ENCODE measurements around the gene RANBP10. TPM values are rescaled to one million over a fixed set of nuclear protein-coding genes. Genes with fewer than 3 reads are reported as not detected.

RANBP10 gene
- total and polyA plus RNA-seq, 2 of the 13 experiments (the other 11 are each of a cell fraction or from before 2014, with no cell fraction given), result 9.2 to 22.7 TPM

GRCh38 chr16:67766291-67766690, 40.1 kb downstream of the RANBP10 start:
- peaks cover 0 to 34% of the 10 kb centered on the region in 2 experiments; a peak in 2 of 5 replicates for H3K36me3 ChIP-seq (replicated peaks in 1 of 2; ENCODE audit: control insufficient read depth in 1 of 2, insufficient read depth in 2 of 2, low read length in 2 of 2)
- intact Hi-C loops (cut with micrococcal nuclease; ENCODE audit: unreplicated experiment) (no loop called here), in situ Hi-C loops (cut with HindIII; ENCODE audit: extremely low pct_ligation_motif_present, low pct_unique_long_range_greater_than_20kb) (no loop called here)
- H3K4me3 ChIP-seq (replicated peaks in 1 of 3; ENCODE audit: insufficient read depth in 1 of 3, low read depth in 2 of 3, low read length in 3 of 3), result no peak overlapping the region
- ChIA-PET POLR2A (no interaction called here), CTCF (ENCODE audit: low intra/inter-chr PET ratio, low total read pairs) (no interaction called here)
- FAIRE-seq (no peak), DNase-seq (ENCODE audit: low spot score) (no peak), ATAC-seq (no peak)
- H3K27me3 ChIP-seq (ENCODE audit: control insufficient read depth in 1 of 2, insufficient read depth in 2 of 2, low read length in 2 of 2), result no peaks in the 10 kb centered on the region
- H3K4me2 ChIP-seq (ENCODE audit: low read depth, low read length), result no peak overlapping the region
- H4K20me1 ChIP-seq (ENCODE audit: insufficient read depth, low read length), result no peaks in the 10 kb centered on the region; the same call in 1 of the 2 replicates
- H3K27ac ChIP-seq (ENCODE audit: extremely low read length, insufficient read depth, low read length), result no peak overlapping the region
- H3K9ac ChIP-seq (ENCODE audit: insufficient read depth, low read depth, low read length), result no peak overlapping the region
- WGBS (ENCODE audit: low lambda C conversion rate), result 97% methylated on average over 4 of the region's 4 CpGs
- TF ChIP-seq PRMT3 (CRISPR knock-in tag; IDR thresholded peaks at IDR 0.05; ENCODE audit: borderline replicate concordance, low read depth) (no peak), NFATC3 (CRISPR knock-in tag; IDR thresholded peaks at IDR 0.05) (no peak), STAT5B (CRISPR knock-in tag; IDR thresholded peaks at IDR 0.05) (no peak), MZF1 (CRISPR knock-in tag; IDR thresholded peaks at IDR 0.05; ENCODE audit: borderline replicate concordance) (no peak)
- TF ChIP-seq, protein P1, sequence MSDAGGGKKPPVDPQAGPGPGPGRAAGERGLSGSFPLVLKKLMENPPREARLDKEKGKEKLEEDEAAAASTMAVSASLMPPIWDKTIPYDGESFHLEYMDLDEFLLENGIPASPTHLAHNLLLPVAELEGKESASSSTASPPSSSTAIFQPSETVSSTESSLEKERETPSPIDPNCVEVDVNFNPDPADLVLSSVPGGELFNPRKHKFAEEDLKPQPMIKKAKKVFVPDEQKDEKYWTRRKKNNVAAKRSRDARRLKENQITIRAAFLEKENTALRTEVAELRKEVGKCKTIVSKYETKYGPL (CRISPR knock-in tag; IDR thresholded peaks at IDR 0.05), result no peak
- H3K79me2 ChIP-seq (ENCODE audit: insufficient read depth, low read length), result no peaks in the 10 kb centered on the region
- H2AFZ ChIP-seq (ENCODE audit: low read length), result no peak overlapping the region
- no TSS peak for BruUV-seq (replicated peaks)
- no peaks in the 10 kb centered on the region for H3K4me1 ChIP-seq (ENCODE audit: insufficient read depth, low read length)
- no peaks in the 10 kb centered on the region for H3K9me3 ChIP-seq (ENCODE audit: low read length)

DNA sequence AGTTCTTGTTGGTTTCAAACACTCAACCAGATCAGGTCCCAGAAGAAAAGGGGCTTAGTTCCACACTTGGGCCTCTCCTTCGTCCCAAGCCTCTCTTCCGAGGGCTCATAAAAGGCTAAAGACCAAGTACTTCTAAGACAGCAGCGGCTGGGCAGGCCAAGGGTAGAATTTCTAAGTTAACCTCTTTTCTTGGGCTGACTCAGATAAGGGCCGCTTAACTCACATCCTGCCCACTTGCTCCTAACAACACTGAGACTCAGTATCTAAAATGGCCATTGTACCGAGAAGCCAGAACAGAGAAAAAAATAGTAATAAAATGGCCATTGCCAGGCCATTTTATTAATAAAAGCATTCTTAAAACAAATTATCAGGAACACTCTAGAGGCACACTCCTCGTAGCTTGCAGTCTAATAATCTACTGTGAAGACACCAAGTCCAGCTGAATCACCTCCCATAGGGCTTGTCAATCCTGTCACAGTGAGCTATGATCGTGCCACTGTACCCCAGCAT, 42.1 kb downstream of the RANBP10 start:
- Histone ChIP-seq H3K4me3 (replicated peaks in 1 of 3; ENCODE audit: insufficient read depth in 1 of 3, low read depth in 2 of 3, low read length in 3 of 3) (no peak overlapping the region), H3K4me1 (ENCODE audit: insufficient read depth, low read length) (no peaks in the 10 kb centered on the region), H4K20me1 (ENCODE audit: insufficient read depth, low read length) (peaks cover 5% of the 10 kb centered on the region; the same call in 1 of the 2 replicates), H2AFZ (ENCODE audit: low read length) (no peak overlapping the region), H3K4me2 (ENCODE audit: low read depth, low read length) (no peak overlapping the region), H3K27me3 (ENCODE audit: control insufficient read depth in 1 of 2, insufficient read depth in 2 of 2, low read length in 2 of 2) (no peaks in the 10 kb centered on the region), H3K36me3 (replicated peaks in 1 of 2; ENCODE audit: control insufficient read depth in 1 of 2, insufficient read depth in 2 of 2, low read length in 2 of 2) (peaks cover 5 to 34% of the 10 kb centered on the region in 2 experiments; a peak in 4 of 5 replicates), H3K9ac (ENCODE audit: insufficient read depth, low read depth, low read length) (no peak overlapping the region), H3K79me2 (ENCODE audit: insufficient read depth, low read length) (no peaks in the 10 kb centered on the region), H3K27ac (ENCODE audit: extremely low read length, insufficient read depth, low read length) (no peak overlapping the region), H3K9me3 (ENCODE audit: low read length) (no peaks in the 10 kb centered on the region)
- in situ Hi-C loops (cut with HindIII; ENCODE audit: extremely low pct_ligation_motif_present, low pct_unique_long_range_greater_than_20kb) (no loop called here), intact Hi-C loops (cut with micrococcal nuclease; ENCODE audit: unreplicated experiment) (no loop called here)
- ChIA-PET CTCF (ENCODE audit: low intra/inter-chr PET ratio, low total read pairs) (no interaction called here), POLR2A (no interaction called here)
- FAIRE-seq (no peak), ATAC-seq (no peak), DNase-seq (ENCODE audit: low spot score) (no peak)
- no peak for TF ChIP-seq PTBP1 (IDR thresholded peaks at IDR 0.05; ENCODE audit: low read depth, low read length, poor library complexity, severe bottlenecking)
- BruUV-seq (replicated peaks), result no TSS peak
- 98% methylated on average over 7 of the region's 7 CpGs for WGBS (ENCODE audit: low lambda C conversion rate)

Data from HepG2 (cell line).